GM12801 (cell line): ENCODE data around the gene PDZD8.

Source experiments
- CTCF ChIP-seq: IDR thresholded peaks from one replicate; pipeline ENCODE4 v1.5.1; 2011; ENCODE audit warnings: control low read depth; ENCODE audit not compliant: insufficient read length; ENCODE audit errors: extremely low read depth

Gene PDZD8

DNA sequence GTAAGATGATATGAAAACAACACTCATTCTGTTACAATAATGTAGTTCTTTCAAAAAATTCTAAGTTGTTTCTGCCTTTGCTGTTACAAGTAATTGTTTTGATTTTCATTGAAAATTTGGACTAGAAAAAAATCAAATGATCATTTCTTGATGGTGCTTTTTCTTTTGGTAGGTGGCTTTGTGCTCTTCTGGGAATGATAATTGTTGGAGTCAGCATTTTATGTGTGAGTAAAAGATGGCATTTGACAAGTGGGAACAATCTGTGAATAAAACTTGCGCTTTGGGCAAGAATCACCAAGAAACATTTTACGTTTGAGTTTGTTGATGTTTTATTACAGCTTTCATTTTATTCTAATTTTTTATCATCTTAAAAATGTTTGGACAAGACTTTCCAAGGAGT lies 108.4 kb downstream of the PDZD8 start:
- no peak for TF ChIP-seq CTCF

DNA sequence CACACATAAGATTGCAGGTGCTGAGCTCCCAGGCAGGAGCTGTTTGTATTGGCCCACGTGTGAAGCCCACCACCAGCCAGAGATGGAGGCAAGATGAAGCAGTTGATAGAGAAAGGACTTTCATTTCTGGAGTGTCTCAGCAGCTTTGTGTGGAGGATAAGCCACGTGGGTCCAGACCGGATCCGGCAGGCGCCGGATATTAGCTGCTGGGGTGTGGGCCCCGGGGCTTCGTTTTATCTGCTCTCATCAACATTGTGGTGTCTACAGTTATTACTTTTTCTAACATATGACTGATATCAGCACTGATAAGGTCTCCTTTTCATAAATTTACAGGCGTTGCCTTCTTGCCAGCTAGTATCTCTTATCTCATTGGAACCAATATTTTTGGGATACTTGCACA lies 108.8 kb downstream of the PDZD8 start:
- TF ChIP-seq CTCF = no peak

GRCh38 chr10:117264782-117265181 lies 110.5 kb downstream of the PDZD8 start:
- no peak for TF ChIP-seq CTCF

- no peak for TF ChIP-seq CTCF
These were observed 112.3 kb downstream of the PDZD8 start for GRCh38 chr10:117262903-117263293.

DNA sequence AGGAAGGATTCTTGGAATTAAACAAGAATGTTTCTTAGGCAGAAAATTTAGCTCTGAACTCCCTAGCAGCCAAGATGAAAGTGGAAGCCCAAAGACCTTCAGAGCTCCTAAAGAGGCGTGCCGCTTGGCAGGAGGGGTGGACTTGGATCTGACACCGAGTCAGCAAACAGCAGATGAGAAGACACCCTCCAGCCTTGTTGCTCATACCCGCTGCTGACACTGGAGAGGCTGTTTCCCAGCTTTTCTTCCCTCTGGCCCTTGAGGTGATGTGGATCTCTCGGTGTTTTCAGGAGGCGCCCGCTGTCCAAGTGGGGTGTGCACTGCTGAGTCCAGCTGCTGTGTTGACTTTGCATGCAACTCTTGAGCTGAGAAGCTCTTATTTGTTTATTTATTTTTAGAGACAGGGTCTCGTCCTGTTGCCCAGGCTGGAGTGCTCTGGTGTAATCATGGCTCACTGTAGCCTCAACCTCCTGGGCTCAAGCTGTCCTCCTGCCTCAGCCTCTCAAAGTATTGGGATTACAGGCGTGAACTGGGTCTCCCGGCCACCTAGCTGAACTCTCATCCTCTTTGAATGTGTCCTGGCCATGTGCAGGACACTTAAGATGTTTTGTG lies 112.8 kb downstream of the PDZD8 start:
- no peak for TF ChIP-seq CTCF

- TF ChIP-seq CTCF = no peak
These were observed 113.7 kb downstream of the PDZD8 start for GRCh38 chr10:117261501-117261900.

DNA sequence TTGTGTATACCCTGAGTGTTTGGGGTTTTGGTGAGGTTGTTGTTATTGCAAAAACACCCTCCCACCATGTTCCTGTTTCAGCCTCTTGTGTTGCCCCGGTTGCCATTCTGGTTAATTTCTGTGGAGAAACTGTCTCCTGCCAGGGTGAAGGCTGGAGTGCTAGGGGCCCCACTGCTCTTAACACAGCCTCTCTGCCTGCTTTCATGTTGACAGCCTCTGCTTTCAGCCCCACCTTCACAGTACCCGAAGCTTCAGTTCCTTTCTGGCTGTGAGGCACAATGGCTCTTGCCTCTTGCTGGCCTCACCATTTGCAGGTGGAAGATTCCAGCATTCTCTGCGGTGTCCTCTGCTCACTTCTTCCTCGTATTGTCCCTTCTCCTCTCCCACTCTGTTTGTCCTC lies 115.2 kb downstream of the PDZD8 start:
- TF ChIP-seq CTCF = no peak
